ENCODE results near the gene TCL1A.

- TF ChIP-seq CTCF (IDR thresholded peaks at IDR 0.05; ENCODE audit: extremely low read depth in 1 of 2, insufficient read depth in 1 of 2, low read depth in 1 of 2, low read length in 2 of 2) (no peak), MAX (IDR thresholded peaks at IDR 0.05; ENCODE audit: insufficient read depth, insufficient read length) (no peak), EZH2 (IDR thresholded peaks at IDR 0.05; ENCODE audit: borderline replicate concordance, low read depth, low read length, severe bottlenecking) (no peak)
These were observed 27.9 kb upstream of the TCL1A start for GRCh38 chr14:95741781-95742180.

Measured in endothelial cell of umbilical vein (primary cell).